Trophoblast cell (in vitro differentiated cells and primary cell): ENCODE measurements around the gene LUC7L3.

Source experiments
- DNase-seq, 2 donors: peaks; one replicate each; pipeline ENCODE4 v3.0.0-alpha.2; 2016
- H2AFZ ChIP-seq: 2 replicates; pipeline ENCODE4 v1.6.1; 2013; ENCODE audit warnings: low read length, moderate library complexity, mild to moderate bottlenecking; ENCODE audit not compliant: insufficient read depth, poor library complexity
- H2AK5ac ChIP-seq: 2 replicates; pipeline ENCODE4 v1.6.1; 2013; ENCODE audit warnings: mild to moderate bottlenecking, low read length
- H2BK120ac ChIP-seq: 2 replicates; pipeline ENCODE4 v1.6.1; 2013; ENCODE audit warnings: low read length, mild to moderate bottlenecking, moderate library complexity; ENCODE audit not compliant: insufficient read depth, poor library complexity
- H2BK12ac ChIP-seq: 2 replicates; pipeline ENCODE4 v1.6.1; 2013; ENCODE audit warnings: mild to moderate bottlenecking, low read length, moderate library complexity
- H2BK5ac ChIP-seq: 2 replicates; pipeline ENCODE4 v1.6.1; 2013; ENCODE audit warnings: low read length, low read depth, moderate library complexity, mild to moderate bottlenecking; ENCODE audit not compliant: poor library complexity
- H3K14ac ChIP-seq: 2 replicates; pipeline ENCODE4 v1.6.1; 2013; ENCODE audit warnings: mild to moderate bottlenecking, low read length
- H3K18ac ChIP-seq: 2 replicates; pipeline ENCODE4 v1.6.1; 2013; ENCODE audit warnings: mild to moderate bottlenecking, low read length
- H3K23ac ChIP-seq: 2 replicates; pipeline ENCODE4 v1.6.1; 2013; ENCODE audit warnings: low read length
- H3K27ac ChIP-seq: 2 replicates; pipeline ENCODE4 v1.5.1; 2013; ENCODE audit warnings: low read depth, mild to moderate bottlenecking, inconsistent platforms, low read length, moderate library complexity
- H3K27me3 ChIP-seq: 2 replicates; pipeline ENCODE4 v1.6.1; 2013; ENCODE audit warnings: inconsistent platforms, mild to moderate bottlenecking, low read length, moderate library complexity; ENCODE audit not compliant: insufficient read depth
- H3K36me3 ChIP-seq, 2 experiments: 1 replicate in 1 of 2; 2 replicates in 1 of 2; pipeline ENCODE4 v1.6.1; 2013; ENCODE audit warnings: low read length in 2 of 2, mild to moderate bottlenecking in 2 of 2, moderate library complexity in 1 of 2; ENCODE audit not compliant: insufficient read depth in 2 of 2, control insufficient read depth in 1 of 2
- H3K4ac ChIP-seq: 2 replicates; pipeline ENCODE4 v1.6.1; 2013; ENCODE audit warnings: low read depth, mild to moderate bottlenecking, low read length, moderate library complexity
- H3K4me1 ChIP-seq, 2 experiments: 1 replicate in 1 of 2; 2 replicates in 1 of 2; pipeline ENCODE4 v1.6.1; 2013; ENCODE audit warnings: low read length in 2 of 2, mild to moderate bottlenecking in 2 of 2, moderate library complexity in 1 of 2; ENCODE audit not compliant: insufficient read depth in 2 of 2, control insufficient read depth in 1 of 2
- H3K4me2 ChIP-seq: 2 replicates; pipeline ENCODE4 v1.6.1; 2013; ENCODE audit warnings: inconsistent platforms, mild to moderate bottlenecking, low read length, moderate library complexity
- H3K4me3 ChIP-seq: 2 replicates; pipeline ENCODE4 v1.5.1; 2013; ENCODE audit warnings: mild to moderate bottlenecking, low read depth, low read length, inconsistent platforms
- H3K79me1 ChIP-seq: one replicate; pipeline ENCODE4 v1.6.1; 2013; ENCODE audit warnings: low read length
- H3K79me2 ChIP-seq: 2 replicates; pipeline ENCODE4 v1.6.1; 2013; ENCODE audit warnings: low read length, mild to moderate bottlenecking; ENCODE audit not compliant: control insufficient read depth, insufficient read depth, poor library complexity
- H3K9ac ChIP-seq: 2 replicates; pipeline ENCODE4 v1.6.1; 2013; ENCODE audit warnings: mild to moderate bottlenecking, low read length
- H3K9me3 ChIP-seq: 2 replicates; pipeline ENCODE4 v1.6.1; 2013; ENCODE audit warnings: low read depth, mild to moderate bottlenecking, control low read depth, inconsistent platforms, low read length; ENCODE audit not compliant: insufficient read depth
- H4K12ac ChIP-seq: 2 replicates; pipeline ENCODE4 v1.6.1; 2013; ENCODE audit warnings: low read depth, mild to moderate bottlenecking, low read length, moderate library complexity
- H4K8ac ChIP-seq: 2 replicates; pipeline ENCODE4 v1.6.1; 2013; ENCODE audit warnings: low read depth, mild to moderate bottlenecking, low read length, moderate library complexity
- H4K91ac ChIP-seq: one replicate; pipeline ENCODE4 v1.6.1; 2013; ENCODE audit warnings: low read depth, mild to moderate bottlenecking, low read length, moderate library complexity
- WGBS: extraction: QIAGEN DNeasy Blood & Tissue Kit; methylation state at CpG from one replicate; pipeline ENCODE4 v1.1.7; 2013; ENCODE audit warnings: missing lambda C conversion rate; ENCODE audit not compliant: insufficient read length, insufficient coverage; ENCODE audit errors: extremely low coverage; 5-methylcytosine and 5-hydroxymethylcytosine counted together

Gene LUC7L3

GRCh38 chr17:50737118-50737698, 17.8 kb downstream of the LUC7L3 start:
- Histone ChIP-seq H2BK12ac (no peak overlapping the region), H3K4me2 (no peak overlapping the region), H4K8ac (no peak overlapping the region), H4K12ac (no peak overlapping the region), H3K27me3 (no peaks in the 10 kb centered on the region), H2BK120ac (no peak overlapping the region), H3K4me3 (no peak overlapping the region), H3K27ac (no peak overlapping the region), H2AK5ac (no peak overlapping the region), H3K18ac (no peak overlapping the region), H3K14ac (no peak overlapping the region), H2AFZ (no peak overlapping the region), H3K23ac (peak overlapping the region; percentile 98), H3K9ac (peak overlapping the region; percentile 33), H2BK5ac (no peak overlapping the region), H3K36me3 (peaks cover 20 to 23% of the 10 kb centered on the region in 2 experiments), H4K91ac (no peak overlapping the region), H3K79me1 (no peaks in the 10 kb centered on the region), H3K79me2 (peaks cover 8% of the 10 kb centered on the region), H3K9me3 (peaks cover 3% of the 10 kb centered on the region), H3K4me1 (no peaks in the 10 kb centered on the region), H3K4ac (peak overlapping the region; percentile 83)
- WGBS: no CpG with 5 or more reads among the region's 2 CpGs
- DNase-seq: no peak

- no CpG with 5 or more reads among the region's 2 CpGs for WGBS
Observed at GRCh38 chr17:50739098-50739497, 19.7 kb downstream of the LUC7L3 start.

GRCh38 chr17:50745631-50746030, 26.2 kb downstream of the LUC7L3 start:
- Histone ChIP-seq H3K18ac (no peak overlapping the region), H3K9me3 (peaks cover 3% of the 10 kb centered on the region), H4K91ac (no peak overlapping the region), H3K14ac (no peak overlapping the region), H2BK5ac (no peak overlapping the region), H3K9ac (no peak overlapping the region), H2AFZ (no peak overlapping the region), H4K12ac (no peak overlapping the region), H3K36me3 (peaks cover 28 to 48% of the 10 kb centered on the region in 2 experiments), H3K4me3 (no peak overlapping the region), H3K4me1 (no peaks in the 10 kb centered on the region), H2AK5ac (no peak overlapping the region), H3K79me1 (no peaks in the 10 kb centered on the region), H3K27ac (no peak overlapping the region), H3K79me2 (no peaks in the 10 kb centered on the region), H2BK120ac (no peak overlapping the region), H3K23ac (no peak overlapping the region), H3K4me2 (no peak overlapping the region), H4K8ac (no peak overlapping the region), H3K4ac (no peak overlapping the region), H3K27me3 (no peaks in the 10 kb centered on the region), H2BK12ac (no peak overlapping the region)
- WGBS: no CpG with 5 or more reads among the region's 12 CpGs
- DNase-seq: no peak

More at GRCh38 chr17:50739098-50739497, 19.7 kb downstream of the LUC7L3 start:
- no peak overlapping the region for H2BK12ac ChIP-seq
- no peak overlapping the region for H3K27ac ChIP-seq
- H4K91ac ChIP-seq: no peak overlapping the region
- no peak overlapping the region for H3K23ac ChIP-seq
- no peaks in the 10 kb centered on the region for H3K79me1 ChIP-seq
- no peak overlapping the region for H4K12ac ChIP-seq
- H3K14ac ChIP-seq: no peak overlapping the region
- no peak overlapping the region for H3K18ac ChIP-seq
- peaks cover 27 to 32% of the 10 kb centered on the region in 2 experiments for H3K36me3 ChIP-seq
- peaks cover 3% of the 10 kb centered on the region for H3K9me3 ChIP-seq
- no peak overlapping the region for H2AFZ ChIP-seq
- no peak overlapping the region for H3K4me2 ChIP-seq
- no peaks in the 10 kb centered on the region for H3K4me1 ChIP-seq
- H2AK5ac ChIP-seq: no peak overlapping the region
- no peak overlapping the region for H3K4me3 ChIP-seq
- H2BK5ac ChIP-seq: no peak overlapping the region
- no peak overlapping the region for H3K4ac ChIP-seq
- peaks cover 4% of the 10 kb centered on the region for H3K79me2 ChIP-seq
- no peaks in the 10 kb centered on the region for H3K27me3 ChIP-seq
- H2BK120ac ChIP-seq: no peak overlapping the region
- no peak overlapping the region for H3K9ac ChIP-seq
- DNase-seq: no peak
- no peak overlapping the region for H4K8ac ChIP-seq

- Histone ChIP-seq H2AK5ac (no peak overlapping the region), H3K18ac (no peak overlapping the region), H4K8ac (no peak overlapping the region), H3K23ac (no peak overlapping the region), H3K79me1 (no peaks in the 10 kb centered on the region), H2AFZ (no peak overlapping the region), H3K9ac (no peak overlapping the region), H3K79me2 (no peaks in the 10 kb centered on the region), H3K4ac (no peak overlapping the region), H2BK12ac (no peak overlapping the region), H3K4me1 (no peaks in the 10 kb centered on the region), H3K14ac (no peak overlapping the region), H3K27me3 (no peaks in the 10 kb centered on the region), H2BK5ac (no peak overlapping the region), H3K27ac (no peak overlapping the region), H4K91ac (no peak overlapping the region), H2BK120ac (no peak overlapping the region), H3K4me3 (no peak overlapping the region), H3K9me3 (no peaks in the 10 kb centered on the region), H4K12ac (no peak overlapping the region), H3K36me3 (peaks cover 13 to 33% of the 10 kb centered on the region in 2 experiments), H3K4me2 (no peak overlapping the region)
- no CpG with 5 or more reads among the region's 6 CpGs for WGBS
- DNase-seq: no peak
Observed at GRCh38 chr17:50749245-50749644, 29.8 kb downstream of the LUC7L3 start.
